GM18858 (cell line): ENCODE measurements around the gene S100A3.
"Not testable (repeated sequence)": the region's sequence is repeated elsewhere in the genome, so short reads cannot be mapped to it uniquely, and the experiment has no call there.

ENCODE experiments used
- ATAC-seq: cut with Tn5 transposase; IDR thresholded peaks from one replicate; pipeline ENCODE4 v1.9.1; 2021; ENCODE audit not compliant: unreplicated experiment

Gene S100A3

DNA sequence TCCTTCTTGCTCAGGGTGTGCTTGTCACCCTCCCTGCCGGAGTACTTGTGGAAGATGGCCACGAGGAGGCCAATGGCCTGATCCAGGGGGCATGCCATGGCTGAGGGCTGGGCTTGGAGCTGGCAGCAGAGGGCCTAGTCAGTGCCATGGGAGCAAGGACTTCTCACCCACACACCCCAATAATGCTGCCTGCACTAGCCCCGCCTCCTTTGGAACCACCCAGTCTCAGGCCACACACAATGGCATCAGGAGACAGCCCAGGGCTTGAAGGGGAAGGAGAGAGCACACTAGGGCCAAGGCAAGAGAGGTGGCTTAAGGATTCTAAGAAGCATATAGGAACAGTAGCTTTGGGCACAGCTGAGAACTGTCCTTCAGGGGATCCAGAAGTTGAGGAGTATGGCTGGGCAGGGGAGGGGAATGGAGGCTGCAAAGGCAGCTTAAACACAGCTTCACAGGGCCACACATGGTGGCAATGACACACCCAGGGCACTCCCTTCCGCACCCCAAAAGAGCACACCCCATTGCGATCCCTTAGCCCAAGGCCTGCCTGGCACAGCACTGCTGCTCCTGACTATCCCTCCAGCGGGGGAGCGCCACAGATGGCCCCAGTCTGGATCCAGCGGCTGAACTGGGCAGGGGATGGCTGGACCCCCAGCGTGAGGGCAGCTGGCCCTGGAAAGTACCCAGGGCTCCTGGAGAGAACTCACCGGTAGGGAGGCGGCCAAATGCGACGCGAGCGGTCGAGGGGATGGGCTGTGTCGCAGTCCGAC is 13.6 kb downstream of the S100A3 start, which contains the start of gene S100A6:
Gene S100A6 (minus strand): TSS at position 750 of the 770 bp plus-strand sequence. CDS start 652 bp downstream, at position 98.
- no peak for ATAC-seq

DNA sequence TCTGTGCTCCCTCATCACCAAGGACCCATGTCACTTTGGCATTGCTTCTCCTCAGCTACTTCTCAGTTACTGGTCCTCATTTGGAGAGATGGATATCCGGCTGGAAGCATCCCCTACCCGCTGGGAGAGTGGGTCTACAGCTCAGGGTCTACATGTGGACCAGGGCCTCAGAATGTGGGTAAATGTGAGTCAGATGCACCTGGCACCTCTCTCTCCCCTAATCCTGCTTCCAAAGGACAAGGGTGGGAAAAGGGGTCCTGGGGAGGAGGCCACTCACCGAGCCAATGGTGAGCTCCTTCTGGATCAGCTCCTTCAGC is 14.2 kb downstream of the S100A3 start:
- no peak for ATAC-seq

DNA sequence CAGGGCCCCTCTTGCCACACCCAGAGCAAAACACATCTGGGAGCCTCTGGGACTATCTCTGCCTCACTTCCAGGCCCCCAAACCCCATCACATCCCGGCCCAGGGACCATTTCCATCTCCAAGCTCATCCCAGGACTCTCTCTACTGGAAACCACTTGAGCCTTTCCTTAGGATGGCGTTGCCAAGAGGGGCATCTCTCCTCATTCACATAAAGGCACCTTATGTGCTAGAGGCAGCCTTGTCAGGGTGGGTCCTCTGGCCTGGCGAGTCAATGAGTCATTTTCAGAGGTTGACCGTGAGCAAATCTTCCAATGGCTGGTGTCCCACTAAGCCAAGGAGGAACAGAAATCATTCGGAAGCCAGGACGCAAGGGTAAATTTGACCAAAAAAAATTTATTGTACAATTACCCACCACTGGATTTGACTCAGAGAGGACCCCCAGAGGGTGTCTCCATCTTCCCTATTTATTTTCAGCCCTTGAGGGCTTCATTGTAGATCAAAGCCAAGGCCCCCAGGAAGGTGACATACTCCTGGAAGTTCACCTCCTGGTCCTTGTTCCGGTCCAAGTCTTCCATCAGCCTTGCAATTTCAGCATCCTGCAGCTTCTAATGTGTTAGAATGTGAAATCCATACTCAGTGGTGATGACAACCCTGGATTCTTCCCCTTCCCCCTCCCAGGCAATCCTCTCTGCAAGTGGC is 14.7 kb downstream of the S100A3 start:
- no peak for ATAC-seq

DNA sequence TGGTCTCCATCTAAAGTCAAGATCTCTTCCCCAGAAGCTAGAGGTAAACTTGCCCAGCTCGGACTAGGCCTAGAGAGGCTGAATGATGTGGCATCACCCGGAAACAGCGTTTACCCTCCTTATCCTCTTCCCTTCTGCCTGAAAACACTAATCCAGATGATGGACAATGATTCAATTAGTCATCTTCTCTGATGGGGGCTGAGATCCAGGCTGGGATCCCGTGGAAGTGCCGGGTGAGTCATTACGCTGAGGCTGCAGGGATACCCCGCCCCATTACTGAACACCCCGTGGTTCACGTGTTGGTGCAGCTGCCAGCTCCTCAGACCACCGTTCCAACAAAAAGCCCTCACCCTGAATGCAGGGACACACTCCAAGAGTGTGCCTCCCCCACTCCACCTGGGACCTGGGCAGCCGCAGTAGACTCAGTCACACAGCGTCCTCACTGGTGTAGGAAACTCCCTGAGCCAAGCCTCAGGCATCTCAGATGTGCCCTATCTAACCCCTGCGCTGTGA is 15.3 kb downstream of the S100A3 start:
- ATAC-seq = no peak

DNA sequence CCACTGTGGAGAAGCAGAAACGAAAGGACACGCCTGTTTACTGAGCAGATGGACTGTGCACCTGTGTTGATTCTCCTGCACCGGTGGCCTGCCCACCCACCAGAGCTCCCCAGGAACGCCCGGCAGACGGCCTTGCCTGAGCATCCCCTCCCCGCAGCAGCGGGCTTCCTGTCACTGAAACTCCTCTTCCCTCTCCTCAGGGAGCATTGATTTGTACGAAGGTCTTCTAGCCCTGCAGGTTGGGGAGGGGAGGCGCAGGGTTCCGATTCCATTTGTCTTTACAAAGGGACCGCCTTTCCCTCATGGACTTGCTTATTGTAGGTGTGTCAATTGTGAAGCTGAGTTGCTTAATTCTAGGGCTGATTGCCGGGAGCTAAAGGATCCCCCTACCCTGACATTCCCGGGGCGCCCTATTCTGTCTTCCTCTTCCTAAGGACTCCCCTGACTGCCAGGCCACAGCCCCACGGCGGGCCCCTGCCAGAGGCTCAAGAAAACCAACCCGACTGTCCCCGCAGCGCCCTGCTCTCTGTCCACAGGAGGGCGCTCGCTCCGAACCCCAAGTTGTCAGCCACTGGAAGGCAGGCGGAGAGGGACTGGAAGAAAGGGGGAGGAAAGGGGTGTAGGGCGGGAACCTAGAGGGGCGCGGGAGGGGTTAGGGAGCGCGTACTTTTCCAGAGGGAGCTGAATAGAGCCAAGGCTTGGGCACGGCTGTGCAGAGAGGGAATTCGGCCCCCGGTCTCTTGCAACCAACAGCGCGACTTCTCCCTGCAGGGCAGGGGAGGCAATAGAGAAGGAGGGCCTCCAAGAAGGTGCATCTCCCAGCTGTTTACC is 16.1 kb downstream of the S100A3 start:
- no peak for ATAC-seq

DNA sequence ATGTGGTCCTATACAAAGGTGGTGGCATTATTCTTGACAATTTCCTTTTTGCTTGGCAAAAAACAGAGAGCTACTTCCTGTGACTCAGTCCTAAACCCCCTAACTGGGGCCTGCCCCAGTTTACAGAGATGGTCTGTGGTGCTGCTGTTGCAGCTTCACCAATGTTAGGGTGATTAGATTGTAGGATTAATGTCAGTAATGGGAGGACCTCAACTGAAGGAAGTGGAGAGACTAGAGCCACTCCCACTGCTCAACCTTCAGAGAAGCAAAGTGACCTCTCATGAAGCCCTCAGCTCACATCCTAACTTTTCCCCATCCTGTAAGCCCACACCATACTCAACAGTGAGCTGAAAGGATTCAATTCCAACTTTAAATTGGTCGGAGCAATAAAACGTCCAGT is 16.9 kb downstream of the S100A3 start:
- no peak for ATAC-seq

DNA sequence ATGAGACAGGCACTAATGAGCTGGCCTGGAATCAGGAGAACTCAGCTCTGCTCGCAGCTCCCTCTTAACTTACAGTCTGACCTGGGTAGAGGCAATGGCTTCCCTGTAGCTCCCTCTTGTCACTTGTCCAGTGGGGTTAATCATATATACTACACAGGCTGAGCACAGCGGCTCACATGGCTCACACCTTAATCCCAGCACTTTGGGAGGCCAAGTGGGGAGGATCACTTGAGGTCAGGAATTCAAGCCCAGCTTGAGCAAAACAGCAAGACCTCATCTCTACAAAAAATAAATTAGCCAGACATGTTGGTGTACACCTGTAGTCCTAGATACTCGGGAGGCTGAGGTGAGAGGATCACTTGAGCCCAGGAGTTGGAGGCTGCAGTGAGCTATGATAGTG is 17.4 kb downstream of the S100A3 start:
- no peak for ATAC-seq

DNA sequence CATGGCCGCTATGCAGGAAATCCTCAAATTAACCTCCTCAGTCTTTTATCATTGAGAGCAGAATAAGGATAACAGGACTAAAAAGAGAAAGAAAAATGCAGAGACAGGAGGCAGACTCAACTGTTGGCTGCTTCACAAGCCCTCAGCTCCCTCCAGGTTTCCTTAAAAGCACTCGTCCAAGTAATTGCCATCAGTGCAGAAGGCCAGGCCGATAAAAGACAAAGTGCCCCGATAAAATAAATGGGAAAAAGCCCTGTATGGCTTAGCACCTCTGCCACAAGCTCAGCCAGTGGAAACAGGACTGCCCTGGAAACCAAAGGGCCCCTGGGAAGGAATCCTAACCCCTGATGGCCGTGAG is 21.4 kb downstream of the S100A3 start:
- no peak for ATAC-seq

DNA sequence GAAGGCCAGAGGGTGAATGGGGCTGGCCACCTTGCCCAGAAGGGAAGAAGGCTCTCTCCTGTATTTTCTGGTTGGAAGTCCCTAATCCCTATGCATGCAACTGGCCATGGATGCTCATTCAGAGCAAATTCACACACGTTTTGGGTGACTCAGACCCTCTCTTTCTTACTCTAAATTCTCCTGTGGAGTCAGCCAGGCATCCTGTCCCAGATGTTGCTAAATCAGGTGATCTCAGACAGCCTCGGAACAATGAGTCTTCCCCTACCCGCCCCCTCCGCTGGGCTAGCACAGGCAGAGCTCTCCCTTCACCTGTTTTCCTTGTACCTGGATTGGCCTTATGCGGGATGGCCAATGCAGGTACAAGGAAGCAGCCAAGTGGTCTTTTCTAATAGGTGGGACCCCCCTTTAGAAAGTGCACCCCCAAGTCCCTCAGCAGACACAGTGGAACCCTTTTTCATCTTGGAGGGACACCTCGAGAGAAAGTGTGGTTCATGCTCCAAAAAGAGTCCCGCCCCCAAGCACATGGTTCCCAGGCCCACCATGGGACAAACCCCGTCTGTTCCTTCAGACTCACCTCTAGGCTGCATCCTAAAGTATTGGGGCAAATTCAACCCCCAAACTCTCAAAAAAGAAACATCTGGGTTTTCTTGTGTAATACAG is 21.9 kb downstream of the S100A3 start:
- no peak for ATAC-seq

DNA sequence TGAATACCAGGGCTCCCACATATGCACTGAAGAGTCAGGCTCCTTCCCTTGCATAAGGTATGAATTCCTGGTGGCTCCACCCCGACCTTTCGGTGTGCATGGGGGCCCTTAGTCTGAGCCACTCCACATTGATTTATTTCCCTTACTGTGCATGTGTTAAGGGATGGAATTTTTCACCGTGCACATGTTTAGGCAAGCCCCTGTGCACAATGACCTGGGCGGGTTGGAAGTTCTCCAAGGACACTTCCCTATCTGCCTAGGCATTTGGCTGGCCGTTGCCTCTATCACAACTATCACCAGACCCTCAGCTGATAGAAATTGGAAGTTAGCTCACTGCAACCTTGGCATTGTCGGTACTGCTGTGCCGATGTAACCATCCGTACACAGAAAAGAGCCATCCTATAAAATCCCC is 22.9 kb downstream of the S100A3 start:
- ATAC-seq = no peak

DNA sequence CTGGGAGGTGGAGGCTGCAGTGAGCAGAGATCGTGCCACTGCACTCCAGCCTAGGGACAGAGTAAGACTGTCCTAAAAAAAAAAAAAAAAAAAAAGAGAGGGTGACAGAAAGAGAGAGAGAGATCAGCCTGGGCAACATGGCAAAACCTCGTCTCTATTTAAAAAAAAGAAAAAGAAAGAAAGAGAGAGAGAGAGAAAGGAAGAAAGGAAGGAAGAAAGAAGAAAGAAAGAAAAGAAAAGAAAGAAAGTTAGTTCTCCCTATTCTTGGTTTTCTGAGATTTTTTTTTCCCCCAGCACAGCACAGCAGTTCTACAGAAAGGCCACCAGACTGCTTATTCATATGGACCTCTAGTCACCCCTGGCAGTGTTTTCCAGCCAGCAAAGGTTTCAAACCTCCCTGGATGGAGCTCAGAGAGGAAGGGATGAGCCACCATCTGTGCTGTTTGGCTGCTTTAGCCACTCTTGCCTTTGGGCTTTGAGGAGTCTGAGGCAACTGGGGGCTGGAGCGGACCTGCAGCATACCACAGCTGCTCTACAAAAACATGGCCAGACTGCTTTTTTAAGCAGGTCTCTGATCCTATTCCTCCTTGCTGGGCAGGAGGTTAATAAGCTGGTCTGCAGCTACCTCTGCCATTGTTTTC is 23.9 kb downstream of the S100A3 start:
- ATAC-seq = no peak

DNA sequence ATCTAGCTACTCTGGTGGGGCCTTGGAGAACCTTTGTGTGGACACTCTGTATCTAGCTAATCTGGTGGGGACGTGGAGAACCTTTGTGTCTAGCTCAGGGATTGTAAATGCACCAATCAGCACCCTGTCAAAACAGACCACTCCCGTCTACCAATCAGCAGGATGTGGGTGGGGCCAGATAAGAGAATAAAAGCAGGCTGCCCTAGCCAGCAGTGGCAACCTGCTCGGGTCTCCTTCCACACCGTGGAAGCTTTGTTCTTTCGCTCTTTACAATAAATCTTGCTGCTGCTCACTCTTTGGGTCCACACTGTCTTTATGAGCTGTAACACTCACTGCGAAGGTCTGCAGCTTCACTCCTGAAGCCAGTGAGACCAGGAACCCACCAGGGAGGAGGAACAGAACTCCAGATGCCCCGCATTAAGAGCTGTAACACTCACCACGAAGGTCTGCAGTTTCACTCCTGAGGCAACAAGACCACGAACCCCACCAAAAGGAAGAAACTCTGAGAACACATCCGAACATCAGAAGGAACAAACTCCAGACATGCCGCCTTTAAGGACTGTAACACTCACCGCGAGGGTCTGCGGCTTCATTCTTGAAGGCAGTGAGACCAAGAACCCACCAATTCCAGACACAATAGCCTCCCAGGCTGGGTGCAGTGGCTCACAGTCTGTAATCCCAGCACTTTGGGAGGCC is 26.6 kb downstream of the S100A3 start:
- not testable (repeated sequence) for ATAC-seq

DNA sequence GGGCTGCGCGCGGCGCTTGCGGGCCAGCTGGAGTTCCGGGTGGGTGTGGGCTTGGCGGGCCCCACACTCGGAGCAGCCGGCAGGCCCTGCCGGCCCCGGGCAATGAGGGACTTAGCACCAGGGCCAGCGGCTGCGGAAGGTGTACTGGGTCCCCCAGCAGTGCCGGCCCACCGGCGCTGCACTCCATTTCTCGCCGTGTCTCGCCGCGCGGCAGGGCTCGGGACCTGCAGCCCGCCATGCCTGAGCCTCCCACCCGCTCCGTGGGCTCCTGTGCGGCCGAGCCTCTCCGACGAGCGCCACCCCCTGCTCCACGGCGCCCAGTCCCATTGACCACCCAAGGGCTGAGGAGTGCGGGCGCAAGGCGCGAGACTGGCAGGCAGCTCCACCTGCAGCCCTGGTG is 27.2 kb downstream of the S100A3 start:
- ATAC-seq = not testable (repeated sequence)

DNA sequence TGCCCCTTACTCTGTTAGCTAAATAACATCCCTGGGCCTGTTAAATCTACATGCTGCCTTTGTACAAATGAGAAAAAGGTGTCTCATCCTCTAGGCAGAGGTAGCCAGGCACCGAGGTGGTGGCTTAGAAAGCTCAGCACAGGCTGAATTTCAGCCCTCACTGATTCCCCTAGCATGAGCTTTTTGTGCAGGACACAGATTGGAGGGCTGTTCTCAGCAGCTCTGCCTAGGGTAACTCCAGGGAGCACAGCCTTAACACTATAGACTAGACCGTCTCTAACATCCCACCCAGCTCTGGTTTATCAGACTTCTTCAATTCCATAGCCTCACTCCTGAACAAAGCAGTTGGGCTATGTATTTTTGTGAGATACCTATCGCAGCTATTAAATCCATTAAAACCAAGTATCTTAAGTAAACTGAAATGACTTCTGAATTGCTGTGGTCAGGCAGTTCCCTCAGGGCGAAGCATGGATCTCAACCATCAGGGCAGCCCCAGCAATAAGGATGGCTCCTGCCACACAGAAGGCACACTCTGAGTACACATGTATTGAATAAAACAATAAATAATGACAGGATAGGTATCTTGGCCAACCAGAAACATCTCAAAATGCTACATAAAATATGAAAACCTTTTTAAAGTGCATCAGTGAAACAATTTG is 28.1 kb downstream of the S100A3 start:
- ATAC-seq = no peak

DNA sequence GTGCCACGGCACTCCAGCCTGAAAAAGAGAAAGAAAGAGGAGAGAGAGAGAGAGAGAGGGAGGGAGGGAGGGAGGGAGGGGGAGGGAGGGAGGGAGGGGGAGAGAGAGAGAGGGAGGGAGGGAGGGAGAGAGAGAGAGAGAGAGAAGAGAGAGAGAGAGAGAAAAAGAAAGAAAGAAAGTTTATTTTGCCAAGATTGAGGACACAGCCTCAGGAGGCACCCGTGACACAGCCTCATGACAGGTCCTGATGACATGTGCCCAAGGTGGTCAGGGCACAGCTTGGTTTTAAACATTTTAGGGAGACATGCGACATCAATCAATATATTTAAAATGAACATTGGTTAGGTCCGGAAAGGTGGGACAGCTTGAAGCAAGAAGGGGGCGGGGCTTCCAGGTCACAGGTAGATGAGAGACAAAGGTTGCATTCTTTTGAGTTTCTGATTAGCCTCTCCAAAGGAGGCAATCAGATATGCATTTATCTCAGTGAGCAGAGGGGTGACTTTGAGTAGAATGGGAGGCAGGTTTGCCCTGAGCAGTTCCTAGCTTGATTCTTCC is 28.8 kb downstream of the S100A3 start:
- ATAC-seq = not testable (repeated sequence)

DNA sequence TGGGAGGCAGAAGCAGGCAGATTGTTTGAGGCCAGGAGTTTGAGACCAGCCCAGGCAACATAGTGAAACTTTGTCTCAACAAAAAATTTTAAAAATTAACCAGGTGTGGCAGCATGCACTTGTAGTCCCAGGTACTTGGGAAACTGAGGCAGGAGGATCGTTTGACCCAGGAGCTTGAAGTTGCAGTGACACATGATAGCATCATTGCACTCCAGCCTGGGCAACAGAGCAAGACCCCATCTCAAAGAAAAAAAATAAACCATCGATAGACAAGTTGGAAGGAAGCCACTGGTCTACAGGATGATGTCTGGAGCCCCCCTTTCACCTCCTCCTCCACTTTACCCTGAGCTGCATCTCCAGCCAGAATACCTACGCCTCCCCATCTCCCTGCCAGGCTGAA is 29.8 kb downstream of the S100A3 start:
- no peak for ATAC-seq

DNA sequence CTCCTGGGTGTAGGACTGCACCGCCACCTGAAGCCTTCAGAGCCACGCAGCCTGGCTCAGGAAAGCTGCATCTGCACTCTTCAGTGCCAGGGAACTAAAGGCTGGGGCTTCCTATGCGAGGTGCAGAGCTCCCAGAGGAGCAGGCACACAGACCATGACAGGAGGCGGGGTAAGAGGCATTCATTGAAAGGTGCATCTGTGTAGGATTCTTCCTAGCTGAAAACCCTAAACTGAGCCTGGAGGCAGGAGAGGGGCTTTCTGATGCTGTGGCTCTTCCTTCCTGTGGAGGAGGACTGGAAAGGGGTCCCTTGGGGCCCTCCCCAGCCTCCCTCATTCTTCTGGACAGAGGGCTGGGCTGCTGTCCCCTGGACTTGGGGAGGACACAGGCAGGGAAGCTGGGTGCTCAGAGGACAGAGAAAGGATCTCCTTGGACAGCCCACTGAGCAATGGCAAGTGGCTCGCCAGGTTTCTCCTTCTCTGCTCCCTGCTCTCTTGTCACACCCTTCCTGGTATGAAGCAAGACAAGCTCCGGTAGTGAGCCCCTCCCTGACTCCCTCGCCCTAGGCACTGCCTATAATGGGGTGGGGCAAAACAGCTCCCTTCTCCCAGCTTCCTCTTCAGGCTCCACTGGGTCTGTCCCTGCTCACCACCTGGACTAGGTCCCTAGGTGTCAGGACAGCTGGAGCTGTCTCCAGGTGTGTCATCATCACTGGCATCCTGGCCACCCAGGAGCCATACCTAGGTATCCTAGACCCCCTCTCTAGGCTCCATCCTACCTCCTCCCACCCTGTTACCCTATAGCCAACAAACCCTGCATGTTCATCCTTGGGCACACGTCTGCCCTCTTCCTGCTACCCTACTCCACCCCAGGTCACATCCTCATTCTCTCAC is 33.3 kb downstream of the S100A3 start:
- ATAC-seq = no peak

DNA sequence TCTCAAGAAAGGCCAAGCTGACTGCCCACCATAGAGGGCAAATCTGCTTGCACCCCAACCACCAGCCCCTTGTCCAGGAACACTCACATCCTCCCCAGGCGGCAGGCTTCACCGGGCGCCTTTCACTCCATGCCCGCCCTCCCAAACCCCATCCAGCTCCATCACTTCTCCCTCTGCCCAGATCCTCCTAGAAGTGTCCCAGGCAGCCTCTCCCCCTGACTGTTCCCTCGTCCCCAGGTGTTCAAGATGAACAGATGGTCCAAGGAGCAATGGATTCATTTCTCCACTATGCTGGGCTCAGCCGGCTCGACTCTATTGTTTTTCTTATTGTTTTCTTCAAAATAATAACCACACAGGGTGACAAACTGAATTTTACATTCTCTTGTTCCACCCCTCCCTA is 35.4 kb downstream of the S100A3 start:
- ATAC-seq = no peak
